Peyer's patch (tissue), 4 donors: ENCODE results near the gene PTPRK.

Experiments used
- POLR2A ChIP-seq, 2 donors: fragments of 450-650 bp; IDR thresholded peaks; one replicate each; pipeline ENCODE4 v1.5.1; 2017; ENCODE audit warnings: antibody characterized with exemption in 2 of 2, mild to moderate bottlenecking in 2 of 2, moderate library complexity in 2 of 2
- TF ChIP-seq, protein P1 (sequence below), 6 experiments: fragments of 450-650 bp in 4 of 6; fragments of 200-600 bp in 2 of 6; sonication (generic) in 1 of 6; IDR thresholded peaks; one replicate each; pipeline ENCODE4 v1.5.1; 2017 to 2019; ENCODE audit warnings: antibody characterized with exemption in 6 of 6, mild to moderate bottlenecking in 3 of 6, moderate library complexity in 1 of 6

DNA sequence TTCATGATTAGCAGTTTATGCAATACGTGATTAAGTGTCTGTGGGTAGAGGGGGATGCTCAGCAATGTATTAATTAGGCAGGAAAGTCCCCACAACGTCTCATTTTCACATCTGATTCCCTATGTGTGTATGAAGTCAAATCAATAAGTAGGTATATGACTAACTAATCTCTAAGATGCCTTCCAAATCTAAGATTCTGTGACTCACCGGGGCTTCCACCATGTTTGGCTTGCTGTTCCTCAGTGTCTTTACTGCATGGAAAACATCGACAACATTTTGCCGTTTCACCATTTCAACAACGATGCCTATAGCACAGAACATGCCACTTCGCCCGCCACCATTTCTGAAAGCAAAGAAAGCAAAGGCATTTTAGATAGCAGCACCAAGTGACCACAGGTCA is 547.6 kb downstream of the PTPRK start:
- TF ChIP-seq, protein P1, sequence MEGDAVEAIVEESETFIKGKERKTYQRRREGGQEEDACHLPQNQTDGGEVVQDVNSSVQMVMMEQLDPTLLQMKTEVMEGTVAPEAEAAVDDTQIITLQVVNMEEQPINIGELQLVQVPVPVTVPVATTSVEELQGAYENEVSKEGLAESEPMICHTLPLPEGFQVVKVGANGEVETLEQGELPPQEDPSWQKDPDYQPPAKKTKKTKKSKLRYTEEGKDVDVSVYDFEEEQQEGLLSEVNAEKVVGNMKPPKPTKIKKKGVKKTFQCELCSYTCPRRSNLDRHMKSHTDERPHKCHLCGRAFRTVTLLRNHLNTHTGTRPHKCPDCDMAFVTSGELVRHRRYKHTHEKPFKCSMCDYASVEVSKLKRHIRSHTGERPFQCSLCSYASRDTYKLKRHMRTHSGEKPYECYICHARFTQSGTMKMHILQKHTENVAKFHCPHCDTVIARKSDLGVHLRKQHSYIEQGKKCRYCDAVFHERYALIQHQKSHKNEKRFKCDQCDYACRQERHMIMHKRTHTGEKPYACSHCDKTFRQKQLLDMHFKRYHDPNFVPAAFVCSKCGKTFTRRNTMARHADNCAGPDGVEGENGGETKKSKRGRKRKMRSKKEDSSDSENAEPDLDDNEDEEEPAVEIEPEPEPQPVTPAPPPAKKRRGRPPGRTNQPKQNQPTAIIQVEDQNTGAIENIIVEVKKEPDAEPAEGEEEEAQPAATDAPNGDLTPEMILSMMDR (IDR thresholded peaks at IDR 0.05) = no peak
- no peak for TF ChIP-seq POLR2A (IDR thresholded peaks at IDR 0.05)
